ENCODE results near the gene HSPA5. TPM values are rescaled to one million over a fixed set of nuclear protein-coding genes. Genes with fewer than 3 reads are reported as not detected.

HSPA5 gene
- total RNA-seq, 2 donors from 2014 or later: 281 to 441 TPM

- Histone ChIP-seq H3K4me1 (peaks cover 3% of the 10 kb centered on the region), H3K36me3 (no peaks in the 10 kb centered on the region), H3K9ac (ENCODE audit: low read depth in 2 of 2, low read length in 2 of 2) (peak within 1 kb of the TSS; percentile 82 to 86), H3K9me3 (no peaks in the 10 kb centered on the region), H3K27me3 (no peaks in the 10 kb centered on the region), H3K27ac (peak within 1 kb of the TSS; percentile 85), H3K4me3 (peak within 1 kb of the TSS; percentile 82)
- intact Hi-C loops (cut with DNase I): no loop called here
- TF ChIP-seq CTCF (IDR thresholded peaks at IDR 0.05): peak; percentile 20
- peak; percentile 88 for DNase-seq
Measured at GRCh38 chr9:125261501-125262293, 20.6 kb upstream of the HSPA5 start, which contains the start of gene GAPVD1. Gene GAPVD1 (plus strand): TSS chr9:125261826. CDS start chr9:125298922, 37,096 bp downstream.

DNA sequence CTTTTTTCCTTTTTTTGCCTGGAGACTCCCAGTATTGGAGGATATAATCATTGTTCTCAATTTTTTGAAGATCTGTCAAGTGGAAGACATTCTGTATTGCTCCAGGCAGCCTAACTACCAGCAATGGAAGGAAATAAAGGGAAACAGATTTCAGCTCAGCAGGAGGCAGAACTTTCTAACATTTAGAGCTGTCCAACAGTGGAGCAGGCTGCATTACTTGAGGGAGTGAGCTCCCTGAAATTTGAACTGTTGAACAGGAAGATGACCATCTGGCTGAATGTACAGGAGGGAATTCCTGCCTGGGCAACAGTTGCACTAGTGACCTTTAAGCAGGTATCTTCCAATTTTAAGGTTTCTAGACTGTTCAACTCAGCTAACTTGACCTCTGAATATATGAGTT is 19.4 kb upstream of the HSPA5 start:
- Histone ChIP-seq H3K9me3 (no peaks in the 10 kb centered on the region), H3K27me3 (no peaks in the 10 kb centered on the region), H3K36me3 (no peaks in the 10 kb centered on the region), H3K4me1 (peaks cover 3% of the 10 kb centered on the region), H3K27ac (no peak overlapping the region), H3K9ac (ENCODE audit: low read depth in 2 of 2, low read length in 2 of 2) (no peak overlapping the region), H3K4me3 (no peak overlapping the region)
- no peak for TF ChIP-seq CTCF (IDR thresholded peaks at IDR 0.05)
- intact Hi-C loops (cut with DNase I): no loop called here
- DNase-seq: no peak

DNA sequence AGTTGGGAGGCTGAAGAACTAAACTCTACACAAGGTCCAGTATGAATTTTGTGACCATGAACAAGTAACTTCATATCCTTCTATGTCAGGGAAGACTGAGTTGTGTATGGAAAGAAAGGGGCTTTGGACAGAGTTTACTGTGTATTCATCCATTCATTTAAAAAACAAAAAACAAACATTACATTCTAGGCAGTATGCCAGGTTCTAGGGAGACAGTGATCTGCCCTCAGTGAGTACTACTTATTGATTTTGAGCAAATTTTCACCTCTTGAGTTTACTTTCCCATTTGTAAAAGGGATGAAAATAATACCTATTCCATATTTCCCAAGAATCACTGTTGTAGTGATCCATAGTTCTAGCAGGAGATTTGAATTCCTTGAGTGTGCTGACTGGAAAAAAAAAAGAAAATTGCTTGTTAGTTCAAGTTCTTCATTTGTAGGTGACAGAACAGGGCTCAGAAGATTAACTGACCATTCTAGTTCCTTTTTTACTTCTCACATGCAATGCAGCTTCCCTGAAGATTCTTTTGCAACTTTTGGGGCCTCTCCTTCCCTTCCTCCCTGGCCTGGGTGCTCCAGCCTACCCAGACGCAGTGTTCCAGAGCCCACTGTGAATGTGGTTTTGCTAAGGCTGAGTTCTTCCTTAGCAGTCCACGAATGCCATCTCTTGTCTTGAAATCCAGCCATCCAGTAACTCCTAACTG is 17.8 kb upstream of the HSPA5 start:
- H3K4me1 ChIP-seq: peaks cover 3% of the 10 kb centered on the region
- peak overlapping the region in 1 of 2 donors; percentile 26 for H3K9ac ChIP-seq (ENCODE audit: low read depth in 2 of 2, low read length in 2 of 2)
- H3K27ac ChIP-seq: no peak overlapping the region
- TF ChIP-seq CTCF (IDR thresholded peaks at IDR 0.05): no peak
- H3K4me3 ChIP-seq: no peak overlapping the region
- no peaks in the 10 kb centered on the region for H3K27me3 ChIP-seq
- H3K36me3 ChIP-seq: no peaks in the 10 kb centered on the region
- intact Hi-C loops (cut with DNase I): no loop called here
- no peak for DNase-seq
- no peaks in the 10 kb centered on the region for H3K9me3 ChIP-seq

DNA sequence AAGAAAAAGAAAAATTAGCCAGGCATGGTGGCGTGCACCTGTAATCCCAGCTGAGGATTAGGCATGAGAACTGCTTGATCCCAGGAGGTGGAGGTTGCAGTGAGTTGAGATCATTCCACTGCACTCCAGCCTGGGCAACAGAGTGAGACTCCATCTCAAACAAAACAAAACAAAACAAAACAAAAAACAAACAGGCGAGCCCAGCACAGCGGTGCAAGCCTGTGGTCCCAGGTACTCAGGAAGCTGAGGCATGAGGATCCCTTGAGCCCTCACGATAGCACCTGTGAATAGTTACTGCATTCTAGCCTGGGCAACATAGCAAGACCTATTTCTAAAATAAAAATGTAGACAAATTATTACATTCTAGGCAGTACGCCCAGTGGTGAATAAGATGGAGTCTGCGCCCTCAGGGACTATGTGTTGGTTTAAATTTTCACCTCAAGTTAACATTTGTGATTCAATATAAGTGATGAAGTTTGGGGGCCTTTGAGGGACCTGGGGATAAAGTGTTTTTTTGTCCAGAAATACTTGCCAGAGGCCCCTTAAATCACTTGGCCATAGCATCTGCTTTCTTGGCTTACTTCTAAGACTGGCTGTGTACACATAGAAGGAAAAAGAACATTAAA is 17.1 kb upstream of the HSPA5 start:
- DNase-seq: no peak
- H3K27ac ChIP-seq: no peak overlapping the region
- H3K4me3 ChIP-seq: no peak overlapping the region
- no peak for TF ChIP-seq CTCF (IDR thresholded peaks at IDR 0.05)
- intact Hi-C loops (cut with DNase I): no loop called here
- no peaks in the 10 kb centered on the region for H3K9me3 ChIP-seq
- H3K36me3 ChIP-seq: no peaks in the 10 kb centered on the region
- no peak overlapping the region for H3K9ac ChIP-seq (ENCODE audit: low read depth in 2 of 2, low read length in 2 of 2)
- peaks cover 3% of the 10 kb centered on the region for H3K4me1 ChIP-seq
- H3K27me3 ChIP-seq: no peaks in the 10 kb centered on the region

DNA sequence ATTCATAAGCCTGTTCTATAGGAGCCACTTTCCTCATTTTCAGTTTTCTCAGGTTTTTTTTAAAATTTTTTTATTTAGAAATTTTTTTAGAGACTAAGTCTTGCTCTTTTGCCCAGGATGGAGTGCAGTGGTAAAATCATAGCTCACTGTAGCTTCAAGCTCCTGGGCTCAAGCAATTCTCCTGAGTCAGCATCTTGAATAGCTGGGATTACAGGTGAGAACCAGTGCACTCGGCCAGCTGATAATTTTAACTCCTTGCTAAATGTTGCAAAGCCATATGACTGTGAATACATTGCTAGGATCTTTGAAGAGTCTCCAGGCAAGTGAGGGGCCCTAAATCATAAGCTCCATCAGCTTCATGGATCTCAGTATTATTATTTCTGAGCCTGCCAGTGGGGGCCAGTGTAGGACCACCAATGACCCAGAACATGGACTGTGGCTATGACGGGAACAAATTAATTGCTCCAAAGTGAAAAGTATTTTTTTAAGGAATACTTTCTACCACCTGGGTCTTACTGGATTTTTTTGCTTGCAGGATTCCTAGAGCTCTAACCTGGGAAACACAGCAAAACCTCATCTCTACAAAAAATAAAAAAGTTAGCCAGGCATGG is 14.7 kb upstream of the HSPA5 start:
- TF ChIP-seq CTCF (IDR thresholded peaks at IDR 0.05): no peak
- no peaks in the 10 kb centered on the region for H3K9me3 ChIP-seq
- H3K4me3 ChIP-seq: no peak overlapping the region
- H3K36me3 ChIP-seq: no peaks in the 10 kb centered on the region
- H3K4me1 ChIP-seq: no peaks in the 10 kb centered on the region
- H3K27ac ChIP-seq: no peak overlapping the region
- DNase-seq: no peak
- no peaks in the 10 kb centered on the region for H3K27me3 ChIP-seq
- intact Hi-C loops (cut with DNase I): no loop called here
- H3K9ac ChIP-seq (ENCODE audit: low read depth in 2 of 2, low read length in 2 of 2): no peak overlapping the region

Data from colonic mucosa (tissue), 4 donors.